Hypothalamus (tissue), 51 donors: ENCODE measurements around the gene GPATCH2L.
A peak's percentile ranks its signal among the peaks of the same experiment; 100 is the strongest.

Experiments used
- DNase-seq, 51 donors: peaks; one replicate each; lab custom pipeline; 2025; lab: John Stamatoyannopoulos, UW

GPATCH2L gene

GRCh38 chr14:76151398-76152332 lies at the start of gene GPATCH2L:
Gene GPATCH2L, plus strand, starts transcription at chr14:76151922. Its CDS starts 2,442 bp downstream, at chr14:76154364.
- DNase-seq = peak; percentile 52 to 97 (median 90)

GRCh38 chr14:76104802-76105355 lies 46.8 kb upstream of the GPATCH2L start:
- DNase-seq = no peak

- no peak for DNase-seq
Observed at GRCh38 chr14:76106188-76106587, 45.5 kb upstream of the GPATCH2L start.

- no peak for DNase-seq
Observed at GRCh38 chr14:76109087-76109880, 42.4 kb upstream of the GPATCH2L start.

- no peak for DNase-seq
Observed at GRCh38 chr14:76112889-76113624, 38.7 kb upstream of the GPATCH2L start.

- DNase-seq = no peak
Observed at GRCh38 chr14:76113691-76114090, 38.0 kb upstream of the GPATCH2L start.

- DNase-seq = no peak
Observed at GRCh38 chr14:76115010-76115422, 36.7 kb upstream of the GPATCH2L start.

- DNase-seq = no peak
Observed at GRCh38 chr14:76117789-76118484, 33.8 kb upstream of the GPATCH2L start.

GRCh38 chr14:76118594-76118993 lies 33.1 kb upstream of the GPATCH2L start:
- no peak for DNase-seq

- no peak for DNase-seq
Observed at GRCh38 chr14:76121089-76121748, 30.5 kb upstream of the GPATCH2L start.

GRCh38 chr14:76123426-76124225 lies 28.1 kb upstream of the GPATCH2L start:
- DNase-seq = no peak

GRCh38 chr14:76125511-76125910 lies 26.2 kb upstream of the GPATCH2L start:
- DNase-seq = no peak

GRCh38 chr14:76126076-76126475 lies 25.6 kb upstream of the GPATCH2L start:
- no peak for DNase-seq

- no peak for DNase-seq
Observed at GRCh38 chr14:76129851-76130576, 21.7 kb upstream of the GPATCH2L start.

- DNase-seq = no peak
Observed at GRCh38 chr14:76131071-76131965, 20.4 kb upstream of the GPATCH2L start.

- DNase-seq = no peak
Observed at GRCh38 chr14:76133103-76133502, 18.6 kb upstream of the GPATCH2L start.

- DNase-seq = no peak
Observed at GRCh38 chr14:76134231-76134630, 17.5 kb upstream of the GPATCH2L start.
